Gastrocnemius medialis (tissue), 4 donors: ENCODE results near the gene PLIN5. TPM values are rescaled to one million over a fixed set of nuclear protein-coding genes. Genes with fewer than 3 reads are reported as not detected.

Source experiments
- ATAC-seq, 2 donors: fragments of 150-250 bp; one replicate each; pipeline ENCODE4 v1.9.1; 2016
- DNase-seq, 2 donors: peaks; one replicate each; pipeline ENCODE4 v3.0.0-alpha.2; 2019
- H3K27ac ChIP-seq, 4 donors: fragments of 200-600 bp; sonication (generic); 1 replicate in 1 of 4; 2 replicates in 3 of 4; pipeline ENCODE4 v1.5.1; 2016 to 2018; ENCODE audit warnings: mild to moderate bottlenecking in 2 of 4, moderate library complexity in 1 of 4
- H3K27me3 ChIP-seq, 3 donors: fragments of 200-600 bp; sonication (generic) in 2 of 3; 1 replicate in 1 of 3; 2 replicates in 2 of 3; pipeline versions ENCODE4 v1.5.1 to v1.6.0; 2016 to 2019; ENCODE audit warnings: mild to moderate bottlenecking in 1 of 3, moderate library complexity in 1 of 3
- H3K36me3 ChIP-seq, 2 donors: fragments of 200-600 bp; sonication (generic) in 1 of 2; one replicate each; pipeline ENCODE4 v1.5.1; 2017 to 2018
- H3K4me1 ChIP-seq, 2 donors: fragments of 200-600 bp; sonication (generic) in 1 of 2; one replicate each; pipeline ENCODE4 v1.5.1; 2016 to 2017; ENCODE audit warnings: mild to moderate bottlenecking in 2 of 2
- H3K4me3 ChIP-seq, 4 donors: fragments of 200-600 bp; sonication (generic) in 3 of 4; 1 replicate in 1 of 4; 2 replicates in 3 of 4; pipeline ENCODE4 v1.5.1; 2016 to 2019; ENCODE audit warnings: mild to moderate bottlenecking in 2 of 4
- H3K9me3 ChIP-seq, 3 donors: fragments of 200-600 bp; sonication (generic) in 2 of 3; 1 replicate in 1 of 3; 2 replicates in 2 of 3; pipeline ENCODE4 v1.5.1; 2016 to 2019
- CTCF ChIP-seq, 5 experiments: fragments of 450-650 bp in 3 of 5; fragments of 200-600 bp in 2 of 5; sonication (generic) in 2 of 5; IDR thresholded peaks in 4 of 5; conservative IDR thresholded peaks in 1 of 5; 1 replicate in 4 of 5; 2 replicates in 1 of 5; pipeline ENCODE4 v1.5.1; 2016 to 2019; ENCODE audit warnings: antibody characterized with exemption in 5 of 5, mild to moderate bottlenecking in 3 of 5, moderate library complexity in 3 of 5
- POLR2A ChIP-seq, 2 donors: fragments of 450-650 bp; IDR thresholded peaks; one replicate each; pipeline ENCODE4 v1.6.1; 2017; ENCODE audit warnings: antibody characterized with exemption in 2 of 2, mild to moderate bottlenecking in 2 of 2, moderate library complexity in 2 of 2
- in situ Hi-C, 4 donors: fragments of 200-750 bp; cut with MboI; loops; one replicate each; pipeline versions ENCODE4 v1.15.0 to v1.8.0; 2017; ENCODE audit warnings: low sequenced_read_pairs in 4 of 4
- intact Hi-C: fragments of 100-400 bp; cut with DNase I; formaldehyde crosslinking; loops from one replicate; pipeline ENCODE4 v1.15.1; 2023; ENCODE audit warnings: low total_unique reads
- total RNA-seq, 4 donors: library from RNA; depleted of rRNA; stranded (reverse); fragments of >200 nt; gene quantifications; one replicate each; pipeline versions ENCODE4 v1.1.0 to v1.2.3, GENCODE V29; 2016

PLIN5 gene
- total RNA-seq, 4 donors from 2014 or later = 23.5 to 127 (median 52.9) TPM

GRCh38 chr19:4513248-4513647, 21.8 kb downstream of the PLIN5 start:
- no peak for DNase-seq
- Histone ChIP-seq H3K36me3 (peaks cover 0 to 30% of the 10 kb centered on the region in 2 donors), H3K4me3 (no peak overlapping the region), H3K27ac (peak overlapping the region; percentile 97 to 99 (median 98)), H3K27me3 (no peaks in the 10 kb centered on the region), H3K9me3 (no peaks in the 10 kb centered on the region), H3K4me1 (peaks cover 46 to 74% of the 10 kb centered on the region in 2 donors)
- in situ Hi-C loops = no loop called here
- ATAC-seq = no peak
- intact Hi-C loops = loop anchor here (10.0 kb wide), 1 partner anchor 558 kb away; no protein-coding TSS in a partner anchor
- TF ChIP-seq CTCF (IDR thresholded peaks at IDR 0.05 in 4 of 5, conservative IDR thresholded peaks at IDR 0.05 in 1 of 5) = no peak
- no peak for TF ChIP-seq POLR2A (IDR thresholded peaks at IDR 0.05)

- in situ Hi-C loops = no loop called here
- Histone ChIP-seq H3K9me3 (no peaks in the 10 kb centered on the region), H3K27me3 (no peaks in the 10 kb centered on the region), H3K4me3 (no peak overlapping the region), H3K27ac (peak overlapping the region; percentile 63 to 99 (median 74)), H3K36me3 (peaks cover 0 to 35% of the 10 kb centered on the region in 2 donors), H3K4me1 (peaks cover 58 to 74% of the 10 kb centered on the region in 2 donors)
- DNase-seq = peak in 1 of 2 donors; percentile 66
- no peak for TF ChIP-seq CTCF (IDR thresholded peaks at IDR 0.05 in 4 of 5, conservative IDR thresholded peaks at IDR 0.05 in 1 of 5)
- TF ChIP-seq POLR2A (IDR thresholded peaks at IDR 0.05) = no peak
- peak in 1 of 2 donors; percentile 11 for ATAC-seq
- intact Hi-C loops = loop anchor here (10.0 kb wide), 1 partner anchor 557 kb away; no protein-coding TSS in a partner anchor
Observed at GRCh38 chr19:4512070-4512469, 23.0 kb downstream of the PLIN5 start.

- TF ChIP-seq POLR2A (IDR thresholded peaks at IDR 0.05) (no peak), CTCF (IDR thresholded peaks at IDR 0.05 in 4 of 5, conservative IDR thresholded peaks at IDR 0.05 in 1 of 5) (no peak)
- peaks cover 0 to 41% of the 10 kb centered on the region in 2 donors for H3K36me3 ChIP-seq
- H3K4me1 ChIP-seq = peaks cover 61 to 71% of the 10 kb centered on the region in 2 donors
- no peak overlapping the region for H3K4me3 ChIP-seq
- peak overlapping the region; percentile 63 to 99 (median 74) for H3K27ac ChIP-seq
- intact Hi-C loops (loop anchor here (10.0 kb wide), 1 partner anchor 557 kb away; no protein-coding TSS in a partner anchor), in situ Hi-C loops (no loop called here)
- no peak for DNase-seq
- ATAC-seq = peak in 1 of 2 donors; percentile 31
- no peaks in the 10 kb centered on the region for H3K9me3 ChIP-seq
- H3K27me3 ChIP-seq = no peaks in the 10 kb centered on the region
Observed at GRCh38 chr19:4511300-4512054, 23.5 kb downstream of the PLIN5 start.

- Histone ChIP-seq H3K4me1 (peaks cover 54 to 69% of the 10 kb centered on the region in 2 donors), H3K4me3 (no peak overlapping the region), H3K27ac (peak overlapping the region; percentile 63 to 99 (median 74)), H3K27me3 (no peaks in the 10 kb centered on the region), H3K9me3 (no peaks in the 10 kb centered on the region), H3K36me3 (peaks cover 0 to 42% of the 10 kb centered on the region in 2 donors)
- DNase-seq (peak; percentile 24 to 81), ATAC-seq (peak; percentile 47 to 52)
- TF ChIP-seq POLR2A (IDR thresholded peaks at IDR 0.05) = no peak
- TF ChIP-seq CTCF (IDR thresholded peaks at IDR 0.05 in 4 of 5, conservative IDR thresholded peaks at IDR 0.05 in 1 of 5) = no peak
- intact Hi-C loops (loop anchor here (10.0 kb wide), 1 partner anchor 556 kb away; no protein-coding TSS in a partner anchor), in situ Hi-C loops (no loop called here)
Observed at GRCh38 chr19:4510435-4511255, 24.4 kb downstream of the PLIN5 start.
